Liver (tissue), 9 donors: ENCODE data around the gene FAM124A. TPM values are rescaled to one million over a fixed set of nuclear protein-coding genes. Genes with fewer than 3 reads are reported as not detected.

Experiments
- DNase-seq: peaks from one replicate; pipeline ENCODE4 v3.0.0-alpha.2; 2017; ENCODE audit warnings: low spot score
- H3K27ac ChIP-seq, 2 donors: one replicate each; pipeline ENCODE4 v1.7.0; 2013; ENCODE audit warnings: inconsistent platforms in 2 of 2, low read length in 2 of 2, control low read depth in 1 of 2, low read depth in 1 of 2, mild to moderate bottlenecking in 1 of 2
- H3K27me3 ChIP-seq, 4 donors: one replicate each; pipeline versions ENCODE4 v1.6.1 to v1.7.0; 2013; ENCODE audit warnings: low read length in 3 of 4, inconsistent platforms in 1 of 4, mild to moderate bottlenecking in 1 of 4, moderate library complexity in 1 of 4; ENCODE audit not compliant: control insufficient read depth in 4 of 4, insufficient read depth in 4 of 4
- H3K36me3 ChIP-seq, 4 donors: one replicate each; pipeline versions ENCODE4 v1.6.1 to v1.7.0; 2013; ENCODE audit warnings: low read length in 3 of 4, mild to moderate bottlenecking in 3 of 4, low read depth in 1 of 4, moderate library complexity in 1 of 4; ENCODE audit not compliant: control insufficient read depth in 4 of 4, insufficient read depth in 3 of 4
- H3K4me1 ChIP-seq, 4 donors: one replicate each; pipeline versions ENCODE4 v1.6.1 to v1.7.0; 2013; ENCODE audit warnings: low read length in 3 of 4, mild to moderate bottlenecking in 3 of 4, moderate library complexity in 1 of 4; ENCODE audit not compliant: control insufficient read depth in 4 of 4, insufficient read depth in 4 of 4
- H3K4me3 ChIP-seq, 3 donors: one replicate each; pipeline versions ENCODE4 v1.6.1 to v1.7.0; 2013; ENCODE audit warnings: low read length in 3 of 3, control low read depth in 1 of 3, low read depth in 1 of 3, mild to moderate bottlenecking in 1 of 3
- H3K9ac ChIP-seq, 2 donors: one replicate each; pipeline ENCODE4 v1.7.0; 2013; ENCODE audit warnings: low read length in 2 of 2, mild to moderate bottlenecking in 2 of 2, moderate library complexity in 2 of 2, control low read depth in 1 of 2, low read depth in 1 of 2
- H3K9me3 ChIP-seq, 4 donors: one replicate each; pipeline versions ENCODE4 v1.6.1 to v1.7.0; 2013; ENCODE audit warnings: low read length in 3 of 4; ENCODE audit not compliant: control insufficient read depth in 4 of 4
- FOXA1 ChIP-seq: IDR thresholded peaks from 2 replicates; pipeline ENCODE4 v1.6.1; 2016; ENCODE audit warnings: antibody characterized with exemption
- FOXA2 ChIP-seq: IDR thresholded peaks from 2 replicates; pipeline ENCODE4 v1.6.1; 2016; ENCODE audit warnings: antibody characterized with exemption
- GABPA ChIP-seq, 2 donors: IDR thresholded peaks in 1 of 2; conservative IDR thresholded peaks in 1 of 2; 2 replicates each; pipeline ENCODE4 v1.6.1; 2016; ENCODE audit warnings: antibody characterized with exemption in 2 of 2, mild to moderate bottlenecking in 1 of 2, moderate library complexity in 1 of 2
- HNF4A ChIP-seq, 2 donors: conservative IDR thresholded peaks; 2 replicates each; pipeline ENCODE4 v1.6.1; 2016; ENCODE audit warnings: antibody characterized with exemption in 2 of 2, mild to moderate bottlenecking in 2 of 2
- HNF4G ChIP-seq: IDR thresholded peaks from 2 replicates; pipeline ENCODE4 v1.6.1; 2016; ENCODE audit warnings: antibody characterized with exemption
- JUND ChIP-seq, 2 donors: IDR thresholded peaks; 2 replicates each; pipeline ENCODE4 v1.6.1; 2016; ENCODE audit warnings: antibody characterized with exemption in 2 of 2
- NR2F2 ChIP-seq: IDR thresholded peaks from 2 replicates; pipeline ENCODE4 v1.6.1; 2016; ENCODE audit warnings: antibody characterized with exemption
- RAD21 ChIP-seq, 2 donors: IDR thresholded peaks; 2 replicates each; pipeline ENCODE4 v1.6.1; 2016; ENCODE audit warnings: antibody characterized with exemption in 2 of 2, mild to moderate bottlenecking in 2 of 2
- RXRA ChIP-seq, 2 donors: IDR thresholded peaks; 2 replicates each; pipeline ENCODE4 v1.6.1; 2017 to 2018; ENCODE audit warnings: antibody characterized with exemption in 2 of 2, mild to moderate bottlenecking in 1 of 2
- SP1 ChIP-seq: IDR thresholded peaks from 2 replicates; pipeline ENCODE4 v1.6.1; 2018; ENCODE audit warnings: antibody characterized with exemption, mild to moderate bottlenecking
- TAF1 ChIP-seq: conservative IDR thresholded peaks from 2 replicates; pipeline ENCODE4 v1.6.1; 2016; ENCODE audit warnings: antibody characterized with exemption, mild to moderate bottlenecking
- WGBS: extraction: QIAGEN DNeasy Blood & Tissue Kit; methylation state at CpG from one replicate; pipeline ENCODE4 v1.1.7; 2013; 5-methylcytosine and 5-hydroxymethylcytosine counted together
- polyA plus RNA-seq, 2 donors: library from polyadenylated mRNA; stranded (reverse) in 1 of 2; unstranded in 1 of 2; fragments of 200-250 nt in 1 of 2; fragments of >200 nt in 1 of 2; fragmentation: Nextera tagmentation in 1 of 2; extraction: Ambion mirVana in 1 of 2; gene quantifications; one replicate each; pipeline versions ENCODE4 v1.2.1 to v1.2.3, GENCODE V29; 2013 to 2015
- total RNA-seq, 2 donors: library from RNA; depleted of rRNA; stranded (reverse); fragments of >200 nt; gene quantifications; one replicate each; pipeline ENCODE4 v1.2.3, GENCODE V29; 2014
- TF ChIP-seq, protein P1 (sequence below): IDR thresholded peaks from 2 replicates; pipeline ENCODE4 v1.6.1; 2016; ENCODE audit warnings: antibody characterized with exemption
- TF ChIP-seq, protein P2 (sequence below): IDR thresholded peaks from 2 replicates; pipeline ENCODE4 v1.6.1; 2016; ENCODE audit warnings: antibody characterized with exemption
- TF ChIP-seq, protein P3 (sequence below): fragments of 150-350 bp; IDR thresholded peaks from 2 replicates; pipeline ENCODE4 v1.5.1; 2017; ENCODE audit warnings: improper control_type of control experiment, low read depth, low read length; ENCODE audit not compliant: missing input control
- TF ChIP-seq, protein P4 (sequence below): IDR thresholded peaks from 2 replicates; pipeline ENCODE4 v1.6.1; 2016; ENCODE audit warnings: antibody characterized with exemption, mild to moderate bottlenecking
- TF ChIP-seq, protein P5 (sequence below): IDR thresholded peaks from 2 replicates; pipeline ENCODE4 v1.6.1; 2016; ENCODE audit warnings: antibody characterized with exemption
- donor health status: healthy.
- donor health status: healthy.
- donor health status: healthy.
- donor health status: healthy.
- donor health status: healthy.

Gene FAM124A
- total and polyA plus RNA-seq, 4 donors, result 0.33 to 0.92 (median 0.46) TPM

DNA sequence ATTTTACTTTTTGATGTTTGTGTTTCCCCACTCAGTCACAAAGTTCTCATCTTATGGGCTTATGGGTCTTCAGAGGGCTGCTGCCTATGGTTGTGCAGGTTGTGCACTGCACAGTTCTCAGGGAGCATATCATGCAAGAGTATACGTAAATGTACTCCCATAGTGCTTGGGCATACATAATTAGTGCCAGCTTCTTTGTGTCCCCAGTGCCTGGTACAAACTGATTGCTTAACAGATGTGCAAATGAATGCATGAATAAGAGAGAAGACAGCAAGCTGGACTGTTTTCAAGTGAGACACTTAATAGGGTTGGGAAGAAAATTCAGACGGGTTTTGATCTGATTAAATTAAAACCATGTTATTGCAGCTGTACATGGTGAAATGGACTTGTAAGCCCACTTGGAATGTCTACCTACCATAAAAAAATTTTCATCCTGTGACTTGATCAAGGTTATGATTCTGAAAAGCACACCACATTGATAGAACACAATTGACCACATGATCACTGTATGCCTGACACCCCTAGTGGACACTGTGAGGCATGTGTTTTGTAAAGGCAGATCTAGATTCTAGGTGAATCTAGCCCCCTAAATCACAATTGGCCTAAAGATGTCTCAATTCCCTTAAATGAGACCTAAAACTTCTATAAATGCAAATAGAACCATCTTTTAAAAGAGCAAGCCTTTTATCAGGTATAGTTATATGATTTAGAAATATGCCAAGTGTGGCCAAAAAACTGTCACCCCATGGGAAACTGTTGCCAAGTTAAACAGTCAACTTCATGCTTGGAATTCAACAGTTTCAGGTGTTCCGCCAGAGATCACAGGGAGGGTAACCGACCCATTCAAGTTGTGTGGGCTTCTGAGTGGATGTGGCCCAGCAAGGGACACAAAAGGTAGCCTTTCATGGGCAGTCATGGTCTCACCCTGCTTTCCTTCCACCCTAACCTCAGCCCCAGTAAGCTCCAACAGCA is 27.9 kb downstream of the FAM124A start:
- H3K4me1 ChIP-seq, result no peaks in the 10 kb centered on the region
- 78% methylated on average over 4 of the region's 4 CpGs for WGBS
- no peak for TF ChIP-seq HNF4G
- TF ChIP-seq, protein P1, sequence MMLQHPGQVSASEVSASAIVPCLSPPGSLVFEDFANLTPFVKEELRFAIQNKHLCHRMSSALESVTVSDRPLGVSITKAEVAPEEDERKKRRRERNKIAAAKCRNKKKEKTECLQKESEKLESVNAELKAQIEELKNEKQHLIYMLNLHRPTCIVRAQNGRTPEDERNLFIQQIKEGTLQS, result no peak
- no peak for TF ChIP-seq FOXA2
- no peak for TF ChIP-seq TAF1
- TF ChIP-seq, protein P2, sequence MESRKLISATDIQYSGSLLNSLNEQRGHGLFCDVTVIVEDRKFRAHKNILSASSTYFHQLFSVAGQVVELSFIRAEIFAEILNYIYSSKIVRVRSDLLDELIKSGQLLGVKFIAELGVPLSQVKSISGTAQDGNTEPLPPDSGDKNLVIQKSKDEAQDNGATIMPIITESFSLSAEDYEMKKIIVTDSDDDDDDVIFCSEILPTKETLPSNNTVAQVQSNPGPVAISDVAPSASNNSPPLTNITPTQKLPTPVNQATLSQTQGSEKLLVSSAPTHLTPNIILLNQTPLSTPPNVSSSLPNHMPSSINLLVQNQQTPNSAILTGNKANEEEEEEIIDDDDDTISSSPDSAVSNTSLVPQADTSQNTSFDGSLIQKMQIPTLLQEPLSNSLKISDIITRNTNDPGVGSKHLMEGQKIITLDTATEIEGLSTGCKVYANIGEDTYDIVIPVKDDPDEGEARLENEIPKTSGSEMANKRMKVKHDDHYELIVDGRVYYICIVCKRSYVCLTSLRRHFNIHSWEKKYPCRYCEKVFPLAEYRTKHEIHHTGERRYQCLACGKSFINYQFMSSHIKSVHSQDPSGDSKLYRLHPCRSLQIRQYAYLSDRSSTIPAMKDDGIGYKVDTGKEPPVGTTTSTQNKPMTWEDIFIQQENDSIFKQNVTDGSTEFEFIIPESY, result no peak
- TF ChIP-seq FOXA1, result no peak
- TF ChIP-seq, protein P3, sequence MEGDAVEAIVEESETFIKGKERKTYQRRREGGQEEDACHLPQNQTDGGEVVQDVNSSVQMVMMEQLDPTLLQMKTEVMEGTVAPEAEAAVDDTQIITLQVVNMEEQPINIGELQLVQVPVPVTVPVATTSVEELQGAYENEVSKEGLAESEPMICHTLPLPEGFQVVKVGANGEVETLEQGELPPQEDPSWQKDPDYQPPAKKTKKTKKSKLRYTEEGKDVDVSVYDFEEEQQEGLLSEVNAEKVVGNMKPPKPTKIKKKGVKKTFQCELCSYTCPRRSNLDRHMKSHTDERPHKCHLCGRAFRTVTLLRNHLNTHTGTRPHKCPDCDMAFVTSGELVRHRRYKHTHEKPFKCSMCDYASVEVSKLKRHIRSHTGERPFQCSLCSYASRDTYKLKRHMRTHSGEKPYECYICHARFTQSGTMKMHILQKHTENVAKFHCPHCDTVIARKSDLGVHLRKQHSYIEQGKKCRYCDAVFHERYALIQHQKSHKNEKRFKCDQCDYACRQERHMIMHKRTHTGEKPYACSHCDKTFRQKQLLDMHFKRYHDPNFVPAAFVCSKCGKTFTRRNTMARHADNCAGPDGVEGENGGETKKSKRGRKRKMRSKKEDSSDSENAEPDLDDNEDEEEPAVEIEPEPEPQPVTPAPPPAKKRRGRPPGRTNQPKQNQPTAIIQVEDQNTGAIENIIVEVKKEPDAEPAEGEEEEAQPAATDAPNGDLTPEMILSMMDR, result peak; percentile 24
- TF ChIP-seq RAD21 (IDR thresholded peaks at IDR 0.05), result peak in 1 of 2 donors; percentile 24
- TF ChIP-seq NR2F2, result no peak
- no peak for TF ChIP-seq RXRA (IDR thresholded peaks at IDR 0.05)
- TF ChIP-seq HNF4A (conservative IDR thresholded peaks at IDR 0.05), result no peak
- no peak for TF ChIP-seq SP1
- TF ChIP-seq, protein P4, sequence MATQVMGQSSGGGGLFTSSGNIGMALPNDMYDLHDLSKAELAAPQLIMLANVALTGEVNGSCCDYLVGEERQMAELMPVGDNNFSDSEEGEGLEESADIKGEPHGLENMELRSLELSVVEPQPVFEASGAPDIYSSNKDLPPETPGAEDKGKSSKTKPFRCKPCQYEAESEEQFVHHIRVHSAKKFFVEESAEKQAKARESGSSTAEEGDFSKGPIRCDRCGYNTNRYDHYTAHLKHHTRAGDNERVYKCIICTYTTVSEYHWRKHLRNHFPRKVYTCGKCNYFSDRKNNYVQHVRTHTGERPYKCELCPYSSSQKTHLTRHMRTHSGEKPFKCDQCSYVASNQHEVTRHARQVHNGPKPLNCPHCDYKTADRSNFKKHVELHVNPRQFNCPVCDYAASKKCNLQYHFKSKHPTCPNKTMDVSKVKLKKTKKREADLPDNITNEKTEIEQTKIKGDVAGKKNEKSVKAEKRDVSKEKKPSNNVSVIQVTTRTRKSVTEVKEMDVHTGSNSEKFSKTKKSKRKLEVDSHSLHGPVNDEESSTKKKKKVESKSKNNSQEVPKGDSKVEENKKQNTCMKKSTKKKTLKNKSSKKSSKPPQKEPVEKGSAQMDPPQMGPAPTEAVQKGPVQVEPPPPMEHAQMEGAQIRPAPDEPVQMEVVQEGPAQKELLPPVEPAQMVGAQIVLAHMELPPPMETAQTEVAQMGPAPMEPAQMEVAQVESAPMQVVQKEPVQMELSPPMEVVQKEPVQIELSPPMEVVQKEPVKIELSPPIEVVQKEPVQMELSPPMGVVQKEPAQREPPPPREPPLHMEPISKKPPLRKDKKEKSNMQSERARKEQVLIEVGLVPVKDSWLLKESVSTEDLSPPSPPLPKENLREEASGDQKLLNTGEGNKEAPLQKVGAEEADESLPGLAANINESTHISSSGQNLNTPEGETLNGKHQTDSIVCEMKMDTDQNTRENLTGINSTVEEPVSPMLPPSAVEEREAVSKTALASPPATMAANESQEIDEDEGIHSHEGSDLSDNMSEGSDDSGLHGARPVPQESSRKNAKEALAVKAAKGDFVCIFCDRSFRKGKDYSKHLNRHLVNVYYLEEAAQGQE, result no peak
- no peak overlapping the region for H3K4me3 ChIP-seq
- no peaks in the 10 kb centered on the region for H3K36me3 ChIP-seq
- no peak overlapping the region for H3K27ac ChIP-seq
- no peak overlapping the region for H3K9ac ChIP-seq
- H3K27me3 ChIP-seq, result no peaks in the 10 kb centered on the region
- DNase-seq, result no peak
- H3K9me3 ChIP-seq, result no peaks in the 10 kb centered on the region

DNA sequence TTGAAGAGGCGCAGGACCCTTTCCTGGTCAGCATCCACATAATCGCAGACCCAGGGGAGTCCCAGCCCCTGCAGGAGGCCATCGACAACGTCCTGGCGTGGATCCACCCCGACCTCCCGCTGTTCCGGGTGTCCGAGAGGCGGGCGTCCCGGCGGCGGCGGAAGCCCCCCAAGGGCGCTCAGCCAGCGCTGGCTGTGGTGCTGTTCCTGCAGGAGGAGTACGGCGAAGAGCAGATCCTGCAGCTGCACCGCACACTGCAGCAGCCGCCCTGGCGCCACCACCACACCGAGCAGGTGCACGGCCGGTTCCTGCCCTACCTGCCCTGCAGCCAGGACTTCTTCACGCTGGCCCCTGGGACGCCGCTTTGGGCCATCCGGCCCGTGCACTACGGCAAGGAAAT is 29.3 kb downstream of the FAM124A start:
- DNase-seq, result no peak
- H3K36me3 ChIP-seq, result no peaks in the 10 kb centered on the region

More for the DNA sequence above, 29.3 kb downstream of the FAM124A start:
- no peak for TF ChIP-seq RXRA (IDR thresholded peaks at IDR 0.05)
- no peak for TF ChIP-seq GABPA (IDR thresholded peaks at IDR 0.05 in 1 of 2, conservative IDR thresholded peaks at IDR 0.05 in 1 of 2)
- TF ChIP-seq HNF4G, result no peak
- TF ChIP-seq RAD21 (IDR thresholded peaks at IDR 0.05), result no peak
- TF ChIP-seq TAF1, result no peak
- TF ChIP-seq JUND (IDR thresholded peaks at IDR 0.05), result no peak
- TF ChIP-seq, protein P1, result no peak
- no peak for TF ChIP-seq NR2F2
- TF ChIP-seq HNF4A (conservative IDR thresholded peaks at IDR 0.05), result no peak
- TF ChIP-seq, protein P2, result no peak
- no peak for TF ChIP-seq SP1
- TF ChIP-seq, protein P5, sequence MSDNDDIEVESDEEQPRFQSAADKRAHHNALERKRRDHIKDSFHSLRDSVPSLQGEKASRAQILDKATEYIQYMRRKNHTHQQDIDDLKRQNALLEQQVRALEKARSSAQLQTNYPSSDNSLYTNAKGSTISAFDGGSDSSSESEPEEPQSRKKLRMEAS, result no peak
- TF ChIP-seq FOXA1, result no peak
- TF ChIP-seq, protein P3, result no peak
- Histone ChIP-seq H3K4me3 (no peak overlapping the region), H3K27me3 (no peaks in the 10 kb centered on the region), H3K9ac (no peak overlapping the region), H3K27ac (no peak overlapping the region), H3K9me3 (no peaks in the 10 kb centered on the region), H3K4me1 (no peaks in the 10 kb centered on the region)
- WGBS, result 96% methylated on average over 31 of the region's 31 CpGs
